Muscle of leg (tissue), 11 donors: ENCODE results near the gene RSRP1. TPM values are rescaled to one million over a fixed set of nuclear protein-coding genes. Genes with fewer than 3 reads are reported as not detected.
"Not testable (repeated sequence)": the region's sequence is repeated elsewhere in the genome, so short reads cannot be mapped to it uniquely, and the experiment has no call there.

Source experiments
- DNase-seq: peaks from one replicate; pipeline ENCODE4 v3.0.0; 2013
- H3K27ac ChIP-seq: one replicate; pipeline ENCODE4 v1.5.1; 2013; ENCODE audit warnings: mild to moderate bottlenecking, low read length, control low read depth
- H3K27me3 ChIP-seq: one replicate; pipeline ENCODE4 v1.6.1; 2013; ENCODE audit warnings: low read length; ENCODE audit not compliant: control insufficient read depth, insufficient read depth
- H3K36me3 ChIP-seq: one replicate; pipeline ENCODE4 v1.6.1; 2013; ENCODE audit warnings: low read length; ENCODE audit not compliant: control insufficient read depth, insufficient read depth
- H3K4me1 ChIP-seq: one replicate; pipeline ENCODE4 v1.6.1; 2013; ENCODE audit warnings: low read length; ENCODE audit not compliant: control insufficient read depth, insufficient read depth
- H3K4me3 ChIP-seq: one replicate; pipeline ENCODE4 v1.5.1; 2013; ENCODE audit warnings: low read length, control low read depth
- H3K9me3 ChIP-seq: replicated peaks from 2 replicates; pipeline ENCODE4 v1.6.1; 2013; ENCODE audit warnings: low read depth, low read length; ENCODE audit not compliant: control insufficient read depth
- WGBS: methylation state at CpG from one replicate; pipeline ENCODE4 v1.1.5; 2013; ENCODE audit warnings: missing lambda C conversion rate; ENCODE audit not compliant: insufficient coverage; 5-methylcytosine and 5-hydroxymethylcytosine counted together
- polyA plus RNA-seq, 8 donors: library from polyadenylated mRNA; unstranded; fragments of 120-200 nt; gene quantifications; one replicate each; pipeline versions ENCODE4 v1.2.1 to v1.2.3, GENCODE V29; 2013; ENCODE audit warnings: inconsistent platforms in 1 of 8, low replicate concordance in 1 of 8; ENCODE audit not compliant: insufficient read length in 8 of 8, insufficient read depth in 1 of 8
- total RNA-seq: library from RNA; stranded (reverse); fragments of 120-200 nt; gene quantifications from one replicate; pipeline ENCODE4 v1.2.4, GENCODE V29; 2013

RSRP1 gene
- total and polyA plus RNA-seq, 9 donors: 39.1 to 78.0 (median 57.7) TPM

GRCh38 chr1:25243907-25244306, 3.3 kb downstream of the RSRP1 start:
- Histone ChIP-seq H3K9me3 (no peaks in the 10 kb centered on the region), H3K4me3 (no peak overlapping the region), H3K27ac (no peak overlapping the region), H3K4me1 (peaks cover 18% of the 10 kb centered on the region), H3K27me3 (no peaks in the 10 kb centered on the region), H3K36me3 (peaks cover 26% of the 10 kb centered on the region)
- WGBS: 21% methylated on average over 3 of the region's 6 CpGs
- no peak for DNase-seq

- Histone ChIP-seq H3K9me3 (no peaks in the 10 kb centered on the region), H3K4me1 (peaks cover 13% of the 10 kb centered on the region), H3K4me3 (peak overlapping the region; percentile 70), H3K27me3 (no peaks in the 10 kb centered on the region), H3K36me3 (peaks cover 21% of the 10 kb centered on the region), H3K27ac (peak overlapping the region; percentile 99)
- peak; percentile 98 for DNase-seq
- WGBS: 0% methylated on average over 30 of the region's 41 CpGs
Measured at GRCh38 chr1:25239681-25240541, 7.3 kb downstream of the RSRP1 start.

GRCh38 chr1:25238046-25238445, 9.2 kb downstream of the RSRP1 start:
- Histone ChIP-seq H3K27ac (no peak overlapping the region), H3K9me3 (no peaks in the 10 kb centered on the region), H3K27me3 (no peaks in the 10 kb centered on the region), H3K4me3 (no peak overlapping the region), H3K36me3 (peaks cover 10% of the 10 kb centered on the region), H3K4me1 (peaks cover 19% of the 10 kb centered on the region)
- DNase-seq: no peak
- 95% methylated on average over 3 of the region's 11 CpGs for WGBS

- H3K27ac ChIP-seq, DNase-seq, H3K9me3 ChIP-seq, H3K27me3 ChIP-seq, H3K36me3 ChIP-seq, H3K4me3 ChIP-seq: not testable (repeated sequence)
- 100% methylated on average over 2 of the region's 7 CpGs for WGBS
- peaks cover 25% of the 10 kb centered on the region for H3K4me1 ChIP-seq
Measured at GRCh38 chr1:25236261-25236660, 11.0 kb downstream of the RSRP1 start.

- not testable (repeated sequence) for DNase-seq, H3K4me3 ChIP-seq, H3K27ac ChIP-seq, H3K27me3 ChIP-seq, H3K9me3 ChIP-seq, H3K36me3 ChIP-seq
- peaks cover 19% of the 10 kb centered on the region for H3K4me1 ChIP-seq
- whole genome bisulfite sequencing: 93% methylated on average over 3 of the region's 10 CpGs
Measured at GRCh38 chr1:25235411-25235810, 11.8 kb downstream of the RSRP1 start.

- Histone ChIP-seq H3K4me1 (peaks cover 13% of the 10 kb centered on the region), H3K27me3 (no peaks in the 10 kb centered on the region), H3K9me3 (no peaks in the 10 kb centered on the region), H3K4me3 (peak overlapping the region; percentile 87), H3K36me3 (peaks cover 20% of the 10 kb centered on the region), H3K27ac (peak overlapping the region; percentile 96)
- 0% methylated on average over 6 of the region's 13 CpGs for WGBS
- DNase-seq: peak; percentile 94
Measured at GRCh38 chr1:25232866-25233784, 14.1 kb downstream of the RSRP1 start.

GRCh38 chr1:25232027-25232865, 15.0 kb downstream of the RSRP1 start, which contains the start of gene SYF2:
TSS of gene SYF2 (minus strand) at chr1:25232502. CDS start at chr1:25232467, 35 bp downstream.
- no peaks in the 10 kb centered on the region for H3K27me3 ChIP-seq
- under 1% methylated on average over 40 of the region's 54 CpGs for WGBS
- peaks cover 26% of the 10 kb centered on the region for H3K36me3 ChIP-seq
- DNase-seq: peak; percentile 99
- peak within 1 kb of the TSS; percentile 96 for H3K27ac ChIP-seq
- H3K4me1 ChIP-seq: peaks cover 13% of the 10 kb centered on the region
- peak within 1 kb of the TSS; percentile 87 for H3K4me3 ChIP-seq
- H3K9me3 ChIP-seq: no peaks in the 10 kb centered on the region

GRCh38 chr1:25223471-25223870, 23.8 kb downstream of the RSRP1 start:
- no CpG with 5 or more reads among the region's 3 CpGs for WGBS
- no peaks in the 10 kb centered on the region for H3K4me1 ChIP-seq
- H3K27ac ChIP-seq: no peak overlapping the region
- H3K9me3 ChIP-seq: no peaks in the 10 kb centered on the region
- no peaks in the 10 kb centered on the region for H3K27me3 ChIP-seq
- H3K4me3 ChIP-seq: no peak overlapping the region
- H3K36me3 ChIP-seq: peaks cover 61% of the 10 kb centered on the region
- no peak for DNase-seq

GRCh38 chr1:25222606-25223005, 24.6 kb downstream of the RSRP1 start:
- no peaks in the 10 kb centered on the region for H3K27me3 ChIP-seq
- no peak overlapping the region for H3K4me3 ChIP-seq
- no peaks in the 10 kb centered on the region for H3K9me3 ChIP-seq
- H3K36me3 ChIP-seq: peaks cover 54% of the 10 kb centered on the region
- no peak overlapping the region for H3K27ac ChIP-seq
- 86% methylated on average over 4 of the region's 4 CpGs for WGBS
- H3K4me1 ChIP-seq: no peaks in the 10 kb centered on the region
- DNase-seq: no peak
